Activated CD8-positive, alpha-beta memory T cell treated with anti-CD3 and anti-CD28 coated beads for 1 hour (primary cell): ENCODE measurements around the gene HLCS.

Experiments
- DNase-seq, 2 donors: peaks; one replicate each; pipeline ENCODE4 v3.0.0-alpha.2; 2020; ENCODE audit warnings: low read depth in 1 of 2; ENCODE audit errors: extremely low read depth in 1 of 2

Gene HLCS

DNA sequence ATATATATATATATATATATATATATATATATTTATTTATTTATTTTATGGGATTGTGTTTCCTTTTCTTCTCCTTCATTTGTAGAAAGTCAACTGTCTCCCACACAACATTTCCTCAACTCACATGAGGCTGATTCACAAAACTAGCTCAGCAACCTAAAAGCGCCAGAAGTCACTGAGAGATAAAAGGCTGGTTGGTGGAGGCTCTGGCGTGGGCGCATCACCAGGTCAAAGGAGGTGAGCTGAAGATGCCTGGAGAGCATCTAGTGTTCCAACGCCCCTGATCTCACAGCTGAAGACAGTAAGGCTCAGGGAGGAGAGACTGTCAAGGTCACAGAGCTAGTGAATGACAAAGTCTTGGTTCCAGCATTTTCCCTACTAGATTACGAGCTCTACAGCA lies 78.0 kb downstream of the HLCS start:
- DNase-seq: no peak

DNA sequence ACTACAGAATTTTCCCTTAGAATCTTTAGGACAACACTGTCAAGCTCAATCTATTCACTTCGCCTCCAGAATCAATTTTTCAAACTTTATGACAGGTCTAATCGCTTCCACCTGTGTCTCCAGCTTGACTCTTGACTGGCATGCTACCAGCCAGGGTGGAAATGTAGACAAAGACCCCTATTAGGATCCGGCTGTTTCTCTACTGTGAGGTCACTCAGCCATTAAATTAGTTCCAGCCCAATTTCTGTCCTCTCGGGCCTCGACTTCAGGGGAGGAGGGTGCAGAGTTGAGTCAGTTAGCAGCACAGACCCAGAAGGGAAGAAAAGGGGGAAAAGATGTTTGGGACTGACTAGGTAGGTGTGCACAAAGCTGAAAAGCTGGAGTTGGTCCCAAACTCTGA lies 78.5 kb downstream of the HLCS start:
- DNase-seq: no peak

DNA sequence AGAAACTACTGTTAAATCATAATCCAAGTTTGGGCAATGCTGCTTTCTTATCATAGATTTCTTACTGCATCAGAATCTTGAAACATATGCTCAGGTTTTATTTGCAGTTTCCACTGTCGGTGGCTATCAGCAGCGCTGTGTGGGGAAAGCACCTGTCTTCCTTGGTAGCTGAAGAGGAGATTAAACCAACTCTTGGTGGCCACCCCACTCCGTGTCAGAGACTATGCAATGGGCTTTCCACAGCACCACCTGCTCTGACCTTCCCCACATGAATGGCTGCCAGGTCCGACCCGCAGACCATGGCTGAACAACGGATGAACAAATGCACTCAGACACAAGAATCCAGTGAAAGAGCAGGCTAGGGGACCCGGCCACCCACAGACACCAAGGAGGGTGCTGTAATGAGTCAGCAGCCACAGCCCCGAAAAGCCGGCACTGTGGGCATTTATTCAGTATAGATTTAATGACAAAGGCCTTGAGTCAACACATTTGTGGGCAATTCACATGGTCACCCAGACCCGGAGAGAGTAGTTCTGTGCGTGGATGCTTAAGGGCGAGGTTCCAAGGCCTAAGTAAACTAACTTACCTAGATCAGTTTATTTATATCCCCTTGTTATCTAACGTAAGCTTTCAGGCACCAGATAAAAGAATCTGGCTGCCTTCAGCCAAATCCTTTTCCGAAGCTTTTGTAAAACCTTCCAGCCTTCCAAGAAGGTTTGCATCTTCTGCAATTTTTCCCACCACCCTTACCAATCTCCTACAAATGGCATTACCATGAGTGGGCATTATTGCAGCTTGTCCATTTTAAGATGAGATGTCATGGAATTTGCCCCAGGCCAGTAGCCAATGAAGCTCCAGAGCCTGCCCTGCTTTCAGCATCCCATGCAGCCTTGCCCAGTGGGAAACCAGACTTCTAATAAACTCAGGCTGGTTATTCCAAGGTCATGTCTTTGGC lies 82.7 kb downstream of the HLCS start:
- no peak for DNase-seq

DNA sequence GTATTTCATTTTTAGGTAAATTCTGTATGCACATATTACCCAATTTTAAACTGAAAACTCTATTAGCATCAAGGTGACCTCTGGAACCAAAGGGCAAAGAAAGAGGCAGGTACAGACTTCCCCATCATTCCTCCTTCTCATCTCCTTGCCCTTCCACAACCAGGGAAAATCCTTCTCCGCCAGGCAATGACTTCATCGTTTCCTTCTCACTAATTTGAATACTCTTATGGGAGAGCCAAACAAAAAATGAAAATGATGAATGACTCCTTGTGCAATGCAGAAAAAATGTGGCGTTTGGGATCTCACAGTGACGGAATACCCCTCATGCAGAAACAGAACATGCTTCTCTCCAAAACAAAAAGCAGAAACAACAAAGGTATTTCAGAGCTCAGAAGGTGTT lies 83.7 kb downstream of the HLCS start:
- DNase-seq: no peak

DNA sequence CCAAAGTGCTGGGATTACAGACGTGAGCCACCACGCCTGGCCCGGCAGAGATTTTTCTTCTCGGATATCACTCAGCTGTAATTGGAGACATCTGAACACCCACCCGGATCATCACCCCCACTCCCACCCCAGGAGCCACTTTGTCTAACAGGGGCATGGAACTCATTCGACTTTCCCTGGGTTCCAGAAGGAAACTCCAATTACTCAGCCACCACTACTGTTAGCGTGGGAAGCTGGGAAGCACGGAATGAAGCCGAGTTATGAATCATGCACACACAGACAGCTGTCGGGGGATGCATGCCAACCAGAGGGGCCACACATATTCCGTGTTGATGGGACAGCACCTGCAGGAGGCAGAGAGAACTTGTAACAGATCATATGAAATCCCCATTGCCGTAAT lies 85.2 kb downstream of the HLCS start:
- no peak for DNase-seq

DNA sequence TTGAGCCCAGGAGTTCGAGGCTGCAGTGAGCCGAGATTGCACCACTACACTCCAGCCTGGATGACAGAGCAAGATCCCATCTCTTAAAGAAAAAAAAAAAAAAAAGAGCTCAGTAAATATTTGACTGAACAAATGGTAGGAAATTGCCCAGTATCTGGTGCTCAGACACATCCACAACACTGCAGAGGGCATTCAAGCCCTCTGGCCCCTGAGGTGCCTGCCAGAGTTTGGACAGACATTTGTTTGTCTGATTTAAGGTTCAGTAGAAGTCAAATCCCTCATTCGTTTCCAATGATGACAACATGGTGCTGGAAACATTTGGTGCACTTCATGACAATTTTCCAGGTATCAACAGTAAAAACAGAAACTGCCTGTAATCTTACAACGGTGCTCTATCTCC lies 86.6 kb downstream of the HLCS start:
- no peak for DNase-seq

DNA sequence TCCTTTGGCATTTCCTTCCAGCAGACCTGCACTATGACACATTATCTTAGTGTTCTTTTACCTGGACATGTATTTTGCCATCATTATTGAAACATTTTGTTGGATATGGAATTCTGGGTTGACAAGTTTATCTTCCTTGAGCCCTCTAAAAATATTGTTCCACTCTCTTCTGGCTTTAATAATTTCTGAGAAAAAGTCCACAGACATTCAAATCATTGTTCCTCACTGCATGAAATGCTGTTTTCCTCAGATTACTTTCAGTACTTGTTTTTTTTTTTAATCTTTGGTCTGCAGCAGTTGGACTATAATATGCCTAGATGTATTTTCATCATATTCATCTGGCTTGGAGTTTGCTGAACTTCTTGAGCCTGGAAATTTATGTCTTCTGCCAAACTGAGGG lies 88.7 kb downstream of the HLCS start:
- no peak for DNase-seq

DNA sequence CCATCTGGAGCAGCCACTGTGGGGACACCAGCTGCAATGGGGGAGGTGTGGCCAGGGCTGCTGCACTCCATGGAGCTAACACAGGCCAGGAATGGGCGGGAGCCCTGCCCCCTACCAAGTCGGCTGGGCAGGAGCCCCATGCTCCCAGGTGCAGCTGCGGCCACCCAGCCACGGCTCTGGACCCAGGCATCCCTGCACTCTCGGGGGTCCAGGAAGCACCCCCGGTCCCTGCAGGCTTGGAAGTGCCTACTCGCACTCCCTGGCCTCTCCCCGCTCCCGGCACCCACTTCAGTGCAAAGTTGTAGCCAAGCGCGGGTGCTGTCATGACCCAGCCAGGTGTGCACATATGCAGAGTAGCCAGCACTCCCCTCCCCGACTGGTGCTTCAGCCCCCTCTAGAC lies 91.8 kb downstream of the HLCS start:
- DNase-seq: no peak

DNA sequence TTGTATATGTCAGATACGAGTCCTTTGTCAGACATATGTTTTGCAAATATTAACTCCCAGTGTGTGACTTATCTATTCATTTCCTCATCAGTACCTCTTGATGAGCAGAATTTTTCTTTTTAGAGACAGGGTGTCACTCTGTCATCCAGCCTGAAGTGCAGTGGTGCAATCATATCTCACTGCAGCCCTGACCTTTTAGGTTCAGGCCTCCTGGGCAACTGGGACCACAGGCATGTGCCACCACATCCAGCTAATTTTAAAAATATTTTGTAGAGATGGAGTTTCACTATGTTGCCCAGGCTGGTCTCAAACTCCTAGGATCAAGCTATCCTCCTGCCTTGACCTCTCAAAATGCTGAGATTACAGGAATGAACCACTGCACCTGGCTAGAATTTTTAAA lies 93.0 kb downstream of the HLCS start:
- DNase-seq: no peak

DNA sequence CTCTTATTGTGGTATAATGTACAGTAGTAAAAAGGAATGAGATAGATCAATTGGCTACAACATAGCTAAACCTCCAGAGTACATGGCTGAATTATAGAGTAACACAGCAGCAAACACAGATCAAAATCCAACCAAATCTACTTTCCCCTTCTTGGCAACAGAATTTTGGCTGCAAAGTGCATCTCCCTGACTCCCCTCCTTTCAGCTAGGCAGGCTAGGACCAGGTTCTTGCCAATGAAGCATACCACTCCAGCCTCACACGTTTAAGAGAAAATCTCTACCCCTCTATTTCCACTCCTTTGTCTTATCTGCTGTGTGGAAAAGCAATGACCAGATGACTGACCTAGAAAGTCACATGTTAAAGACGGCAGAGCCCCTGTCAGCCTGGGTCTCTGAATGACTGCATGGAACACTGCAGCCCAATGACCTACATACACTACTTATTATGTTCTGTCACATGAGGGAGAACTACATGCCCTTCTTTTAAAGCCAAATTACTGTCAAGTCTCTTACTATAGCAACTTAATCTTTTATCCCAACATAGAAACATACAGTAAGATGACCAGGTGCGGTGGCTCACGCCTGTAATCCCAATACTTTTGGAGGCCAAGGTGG lies 99.1 kb downstream of the HLCS start:
- no peak for DNase-seq

DNA sequence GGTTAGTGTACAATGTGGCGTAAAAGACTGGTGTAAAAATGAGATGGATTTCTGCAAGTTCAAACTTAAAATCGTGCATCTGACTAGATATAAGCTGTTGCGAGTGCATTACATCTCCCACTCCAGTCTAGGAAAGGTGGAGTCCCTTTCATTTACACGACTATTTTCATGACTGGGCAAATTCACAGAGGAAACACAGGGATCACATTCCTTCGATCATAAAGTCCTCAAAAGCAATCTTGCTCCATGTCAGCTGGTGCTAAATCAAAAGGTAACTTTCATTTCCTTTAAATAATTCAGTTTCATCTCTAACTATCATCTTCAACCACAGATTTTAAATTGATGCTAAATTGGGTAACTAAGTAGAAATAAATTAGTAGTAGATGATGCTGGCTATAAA lies 100.0 kb downstream of the HLCS start:
- no peak for DNase-seq

DNA sequence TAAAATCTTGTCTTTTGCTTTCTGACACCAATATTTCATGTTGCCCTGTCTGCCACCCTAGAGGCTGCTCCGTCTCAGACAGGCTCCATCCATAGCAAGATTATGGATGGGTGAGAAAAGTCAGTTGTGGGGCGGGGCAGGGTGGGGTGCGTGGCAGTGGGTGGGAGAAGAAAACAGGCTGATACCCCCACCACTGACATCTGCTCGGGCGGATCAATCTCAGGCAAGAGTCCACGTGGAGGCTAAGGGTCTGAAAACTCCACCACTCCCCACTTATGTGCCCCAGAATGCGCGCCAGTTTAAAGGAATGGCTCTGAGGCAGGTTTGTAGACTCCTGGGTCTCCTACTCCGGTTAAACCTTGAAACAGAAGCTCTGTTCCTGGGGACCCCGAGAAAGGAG lies 101.5 kb downstream of the HLCS start:
- no peak for DNase-seq

DNA sequence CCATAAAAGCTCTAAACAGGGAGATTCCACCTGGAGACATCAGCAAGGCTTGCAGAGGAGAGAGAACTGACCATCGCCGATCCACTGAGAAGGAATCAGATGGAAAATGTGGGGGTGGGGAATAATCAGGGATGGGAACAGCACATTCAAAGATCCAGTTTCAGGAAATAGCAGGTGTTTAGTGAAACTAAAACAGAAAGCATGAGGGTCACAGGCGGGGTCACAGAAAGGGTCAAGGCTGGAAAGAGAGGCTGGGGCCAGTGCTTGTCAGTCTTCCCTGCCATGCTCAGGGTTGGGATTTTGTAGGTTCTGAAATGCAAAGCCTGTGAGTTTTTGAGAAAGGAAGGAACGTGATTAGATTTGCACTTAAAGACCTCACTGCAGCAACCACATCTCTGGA lies 103.2 kb downstream of the HLCS start:
- no peak for DNase-seq

DNA sequence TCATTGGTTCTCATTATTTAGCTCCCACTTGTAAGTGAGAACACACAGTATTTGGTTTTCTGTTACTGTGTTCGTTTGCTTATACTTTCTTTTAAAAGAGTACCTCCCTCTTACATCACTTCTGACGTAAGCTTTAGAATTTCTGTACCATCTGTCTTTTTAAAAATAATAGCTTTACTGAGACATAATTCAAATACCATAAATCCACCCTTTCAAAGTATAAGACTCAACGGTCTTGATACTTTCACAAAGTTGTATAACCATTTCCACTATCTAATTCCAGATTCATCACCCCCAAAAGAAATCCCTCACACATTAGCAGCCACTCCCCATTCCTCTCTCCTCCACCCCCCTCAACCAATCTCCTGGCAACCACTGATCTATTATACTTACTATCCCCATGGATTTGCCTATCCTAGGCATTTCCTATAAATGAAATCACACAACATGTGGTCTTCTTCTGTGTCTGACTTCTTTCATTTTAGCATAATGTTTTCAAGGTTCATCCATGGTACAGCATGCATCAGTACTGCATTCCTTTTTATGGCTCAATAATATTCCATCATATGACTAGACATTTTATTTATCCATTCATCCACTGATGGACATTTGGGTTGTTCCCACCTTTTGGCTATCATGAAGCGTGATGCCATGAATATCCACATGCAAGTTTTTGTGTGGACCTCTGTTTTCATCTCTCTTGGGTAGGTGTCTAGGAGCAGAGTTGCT lies 104.7 kb downstream of the HLCS start:
- DNase-seq: no peak

DNA sequence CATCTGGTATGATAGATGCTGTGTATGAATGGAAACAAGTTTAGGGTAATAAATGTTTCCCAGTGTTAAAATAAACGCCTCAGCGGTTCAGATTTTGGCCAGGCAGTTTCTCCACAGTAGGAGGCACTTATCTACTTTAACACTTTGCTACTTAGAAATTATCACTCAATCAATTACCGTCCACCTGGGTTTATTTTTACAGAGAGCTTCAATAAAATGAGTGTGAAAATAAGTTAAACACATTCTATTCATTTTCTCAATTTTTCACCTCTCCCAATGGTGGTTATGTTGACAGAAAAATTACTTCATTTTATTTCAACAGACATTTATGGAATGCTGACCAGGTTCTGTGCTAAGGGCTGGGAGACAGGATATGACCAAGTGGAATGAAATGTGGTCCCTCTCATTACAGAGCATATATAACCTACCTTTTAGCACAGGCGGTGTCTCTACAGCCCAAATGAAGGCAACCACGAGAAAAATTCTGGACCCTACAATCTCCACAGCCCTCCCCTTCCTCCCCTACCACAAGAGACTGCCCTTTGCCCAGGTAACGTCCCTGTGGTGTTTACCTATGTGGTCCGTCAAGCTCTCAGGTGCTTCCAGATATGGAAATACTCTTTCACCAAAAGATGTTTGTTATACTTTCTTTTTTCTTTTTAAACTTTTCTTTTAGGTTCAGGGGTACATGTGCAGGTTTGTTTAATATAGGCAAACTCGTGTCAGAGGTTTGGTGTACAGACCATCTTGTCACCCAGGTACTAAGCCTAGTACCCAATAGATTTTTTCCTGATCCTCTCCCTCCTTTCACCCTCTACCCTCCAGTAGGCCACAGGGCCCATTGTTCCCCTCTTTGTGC lies 105.5 kb downstream of the HLCS start:
- no peak for DNase-seq

DNA sequence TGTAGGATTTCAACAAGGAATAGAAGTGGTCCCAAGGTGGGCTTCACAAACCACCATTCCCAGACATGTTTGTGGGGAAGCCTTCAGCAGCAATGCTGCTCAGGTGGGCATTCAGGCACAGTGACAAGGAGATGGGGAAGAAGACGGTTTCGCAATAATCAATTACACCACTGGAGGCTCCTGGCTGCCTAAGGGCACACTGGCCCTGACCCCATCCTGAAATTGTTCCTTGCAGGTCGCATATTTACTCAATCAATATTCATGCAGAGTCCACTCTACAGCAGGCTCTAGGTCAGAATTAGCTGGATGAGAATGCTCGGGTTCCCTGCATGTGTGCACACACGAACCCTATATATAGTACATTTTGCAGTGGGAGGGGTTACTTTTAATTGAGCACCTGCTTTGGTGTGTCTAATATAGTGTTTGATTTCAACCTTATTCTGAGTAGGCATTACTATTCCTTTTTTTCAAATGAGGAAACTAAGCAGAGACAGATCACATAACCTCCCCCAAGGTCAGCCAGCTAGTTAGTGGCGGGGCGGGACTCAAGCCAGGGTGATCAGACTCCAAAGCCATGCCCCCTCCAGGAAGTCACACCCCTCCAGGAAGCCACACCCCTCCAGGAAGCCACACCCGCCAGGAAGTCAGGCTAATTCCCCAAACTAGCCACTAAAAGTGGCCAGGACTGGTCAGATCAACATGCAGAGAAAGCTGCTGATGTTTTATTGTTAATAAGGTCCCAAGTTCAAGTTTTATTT lies 106.5 kb downstream of the HLCS start:
- no peak for DNase-seq

DNA sequence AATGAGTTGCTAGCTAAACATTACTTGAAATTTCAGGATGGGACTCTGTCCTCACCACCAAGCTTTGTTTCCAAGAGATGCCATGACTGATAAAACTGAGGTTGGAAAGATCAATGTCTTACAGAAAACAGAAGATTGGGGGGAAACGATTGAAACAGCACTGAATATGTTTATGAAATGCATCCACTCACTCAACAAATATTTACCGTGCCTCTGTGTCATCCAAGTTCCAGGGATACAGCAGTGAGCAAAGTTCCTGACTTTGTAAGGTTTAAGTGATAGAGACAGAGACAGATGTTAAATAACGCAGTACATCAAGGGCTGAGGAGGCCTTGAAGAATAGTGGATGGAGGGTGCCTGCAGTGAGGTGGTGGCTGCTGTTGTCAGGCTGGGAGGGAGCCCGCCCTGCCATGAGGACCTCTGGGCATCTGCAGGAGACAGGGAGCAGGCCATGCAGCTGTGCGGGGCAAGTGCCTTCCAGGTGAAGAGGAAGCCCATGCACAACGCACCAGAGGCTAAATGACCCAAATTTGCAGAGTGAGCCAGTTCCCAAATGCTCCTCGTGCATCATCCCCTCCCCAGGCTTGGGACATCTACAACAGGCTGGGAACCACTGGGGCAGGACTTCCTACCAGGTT lies 108.0 kb downstream of the HLCS start:
- DNase-seq: no peak

DNA sequence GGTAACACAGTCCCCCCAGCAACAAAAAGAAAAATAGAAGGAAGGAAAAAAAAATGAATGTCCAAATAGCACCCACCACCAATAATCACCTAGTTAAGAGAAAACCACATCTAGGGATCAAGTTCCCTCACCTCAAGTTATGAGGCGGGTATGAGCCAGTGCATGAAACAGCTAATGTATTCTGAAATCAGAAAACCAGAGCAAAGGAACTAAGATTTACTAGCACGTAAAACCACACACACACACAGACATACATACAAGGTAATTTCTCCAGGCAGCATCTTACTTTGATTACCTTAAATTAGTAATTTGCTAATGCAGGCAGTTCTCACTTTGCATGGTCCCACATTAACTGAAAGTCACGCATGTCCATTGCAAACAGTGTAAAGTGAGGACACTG lies 109.8 kb downstream of the HLCS start:
- no peak for DNase-seq

DNA sequence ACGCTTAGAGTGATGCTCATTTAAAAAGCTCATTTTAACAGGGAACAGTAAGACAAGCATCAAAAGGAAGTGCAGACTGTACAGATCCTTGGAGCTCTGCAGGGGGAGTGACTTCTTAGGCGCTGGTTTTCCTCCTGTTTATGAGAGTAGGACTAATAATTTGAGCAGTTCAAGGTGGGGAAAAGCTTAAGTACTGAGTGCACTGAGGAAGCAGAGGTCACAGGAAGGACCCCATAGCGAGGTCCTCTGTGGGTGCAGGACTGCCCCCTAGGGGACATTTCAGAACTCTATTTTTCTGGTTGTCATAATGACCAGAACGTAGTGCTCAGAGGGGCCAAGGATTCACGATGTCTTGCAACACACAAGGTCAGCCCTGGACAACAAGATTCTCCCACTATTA lies 112.1 kb downstream of the HLCS start:
- no peak for DNase-seq

DNA sequence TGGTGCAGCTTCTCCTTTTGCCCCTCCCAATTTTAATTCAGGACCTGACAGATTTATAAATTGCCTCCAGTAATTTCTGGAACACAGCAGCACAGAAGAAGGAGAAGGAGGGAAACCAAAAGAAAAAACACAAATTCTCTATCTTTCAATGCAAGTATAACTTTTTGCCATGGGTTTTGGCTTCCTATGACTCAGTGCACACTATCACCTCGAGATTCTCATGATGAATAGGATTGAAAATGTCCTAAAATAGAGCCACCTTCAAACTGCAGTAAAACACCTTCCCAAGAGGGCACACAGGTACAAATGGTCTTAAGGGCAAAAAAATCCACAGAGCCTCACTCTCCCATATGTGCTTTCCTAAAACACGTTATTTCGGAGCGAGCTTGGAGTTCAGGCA lies 113.6 kb downstream of the HLCS start:
- DNase-seq: no peak
